Right lobe of liver (tissue), 4 donors: ENCODE data around the gene RGS3.

ENCODE experiments used
- POLR2A ChIP-seq: fragments of 450-650 bp; IDR thresholded peaks from one replicate; pipeline ENCODE4 v1.6.1; 2017; ENCODE audit warnings: antibody characterized with exemption, mild to moderate bottlenecking
- TF ChIP-seq, protein P1 (sequence below), 4 donors: fragments of 200-600 bp in 3 of 4; fragments of 450-650 bp in 1 of 4; IDR thresholded peaks; one replicate each; pipeline versions ENCODE4 v1.5.1 to v1.8.0; 2016 to 2022; ENCODE audit warnings: antibody characterized with exemption in 4 of 4, mild to moderate bottlenecking in 2 of 4
- donor health status: DM: no; HTN: no; CAD: no.
- donor health status: DM: no; HTN: no; CAD: no.
- donor health status: DM: no; HTN: yes; CAD: no.

DNA sequence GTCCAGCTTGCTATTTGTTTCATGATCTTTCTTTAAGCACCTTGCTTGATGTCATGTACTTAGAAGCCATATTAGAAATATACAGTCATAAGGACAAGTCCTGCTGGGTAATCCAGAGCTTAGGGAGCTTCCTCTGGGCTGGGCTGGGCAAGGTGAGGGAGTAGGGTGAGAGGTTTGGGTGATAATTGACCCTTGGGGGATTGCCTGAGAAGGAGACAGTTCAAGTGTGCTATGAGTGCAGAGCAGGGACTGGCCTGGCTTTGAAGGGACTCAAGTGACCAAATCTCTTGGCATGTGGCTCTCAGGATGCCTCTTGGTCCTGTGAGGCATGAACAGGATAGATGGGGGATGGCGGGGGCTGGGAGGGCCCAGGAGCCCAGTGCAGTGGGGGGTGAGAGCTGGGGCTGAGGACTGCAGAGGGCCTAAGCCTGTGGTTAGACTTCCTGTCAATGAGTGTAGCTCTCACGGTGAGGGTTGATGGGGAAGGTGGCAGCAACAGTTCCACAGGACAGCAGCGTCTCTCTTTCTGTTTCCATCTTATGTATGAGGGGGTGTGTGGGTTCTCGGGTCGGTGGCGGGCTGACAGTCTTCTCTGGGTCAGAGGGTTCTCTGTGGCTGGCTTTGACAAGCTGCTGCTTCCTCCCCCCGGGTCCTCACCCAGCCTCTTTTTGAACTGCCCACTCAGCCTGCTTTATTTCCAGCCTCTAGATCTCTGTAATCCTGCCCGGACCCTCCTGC is 53.5 kb downstream of the RGS3 start:
- TF ChIP-seq, protein P1, sequence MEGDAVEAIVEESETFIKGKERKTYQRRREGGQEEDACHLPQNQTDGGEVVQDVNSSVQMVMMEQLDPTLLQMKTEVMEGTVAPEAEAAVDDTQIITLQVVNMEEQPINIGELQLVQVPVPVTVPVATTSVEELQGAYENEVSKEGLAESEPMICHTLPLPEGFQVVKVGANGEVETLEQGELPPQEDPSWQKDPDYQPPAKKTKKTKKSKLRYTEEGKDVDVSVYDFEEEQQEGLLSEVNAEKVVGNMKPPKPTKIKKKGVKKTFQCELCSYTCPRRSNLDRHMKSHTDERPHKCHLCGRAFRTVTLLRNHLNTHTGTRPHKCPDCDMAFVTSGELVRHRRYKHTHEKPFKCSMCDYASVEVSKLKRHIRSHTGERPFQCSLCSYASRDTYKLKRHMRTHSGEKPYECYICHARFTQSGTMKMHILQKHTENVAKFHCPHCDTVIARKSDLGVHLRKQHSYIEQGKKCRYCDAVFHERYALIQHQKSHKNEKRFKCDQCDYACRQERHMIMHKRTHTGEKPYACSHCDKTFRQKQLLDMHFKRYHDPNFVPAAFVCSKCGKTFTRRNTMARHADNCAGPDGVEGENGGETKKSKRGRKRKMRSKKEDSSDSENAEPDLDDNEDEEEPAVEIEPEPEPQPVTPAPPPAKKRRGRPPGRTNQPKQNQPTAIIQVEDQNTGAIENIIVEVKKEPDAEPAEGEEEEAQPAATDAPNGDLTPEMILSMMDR (IDR thresholded peaks at IDR 0.05), result no peak
- no peak for TF ChIP-seq POLR2A
